Lung microvascular endothelial cell (primary cell): Measurements from ENCODE around the gene COLEC12. TPM values are rescaled to one million over a fixed set of nuclear protein-coding genes. Genes with fewer than 3 reads are reported as not detected.
"Not testable (repeated sequence)": the region's sequence is repeated elsewhere in the genome, so short reads cannot be mapped to it uniquely, and the experiment has no call there.

Experiments
- DNase-seq, 2 donors: peaks; one replicate each; pipeline versions ENCODE4 v3.0.0 to v3.0.0-alpha.2; 2010; ENCODE audit warnings: low read depth in 2 of 2
- total RNA-seq: library from RNA; depleted of rRNA; stranded (reverse); fragments of >200 nt; gene quantifications from 2 replicates; pipeline ENCODE4 v1.2.1, GENCODE V29; 2014

Gene COLEC12
- total RNA-seq, 1 donor from 2014 or later, result 104 TPM

- no peak for DNase-seq
Measured at GRCh38 chr18:415047-415446, 85.5 kb downstream of the COLEC12 start.

DNA sequence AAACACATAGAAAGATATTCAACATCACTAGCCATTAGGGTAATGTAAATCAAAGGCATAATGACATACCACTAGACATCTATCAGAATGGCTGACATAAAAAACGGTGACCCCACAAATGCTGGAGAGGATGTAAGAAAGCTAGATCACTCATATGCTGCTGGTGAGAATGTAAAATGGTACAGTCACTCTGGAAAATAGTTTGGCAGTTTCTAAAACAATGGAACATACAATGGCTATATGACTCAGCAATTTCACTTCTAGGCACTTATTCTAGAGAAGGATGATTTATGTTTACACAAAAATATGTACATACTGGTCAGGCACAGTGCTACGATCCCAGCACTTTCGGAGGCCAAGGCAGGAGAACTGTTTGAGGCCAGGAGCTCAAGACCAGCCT lies 87.3 kb downstream of the COLEC12 start:
- peak; percentile 78 to 80 for DNase-seq

- peak in 1 of 2 donors; percentile 38 for DNase-seq
Measured at GRCh38 chr18:410047-410455, 90.5 kb downstream of the COLEC12 start.

DNA sequence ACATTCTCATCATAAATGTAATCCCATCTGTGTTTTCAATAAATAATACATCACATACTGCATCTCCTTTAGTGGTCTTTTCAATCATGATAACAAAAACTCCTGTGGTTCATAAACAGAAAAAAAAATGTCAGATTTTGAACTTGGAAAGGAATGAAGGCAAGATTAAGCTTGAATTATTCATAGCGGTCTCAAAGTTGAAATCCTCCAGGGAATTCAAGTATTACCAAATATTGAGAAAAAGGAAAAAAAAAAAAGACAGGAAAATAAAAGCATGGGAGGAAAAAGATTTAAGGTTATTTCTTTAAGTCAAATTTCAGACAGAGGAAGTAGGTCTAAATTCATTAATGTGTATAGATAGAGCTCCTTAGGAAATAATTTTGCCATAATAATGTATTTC lies 92.1 kb downstream of the COLEC12 start:
- DNase-seq, result no peak

GRCh38 chr18:407626-408224 lies 92.8 kb downstream of the COLEC12 start:
- DNase-seq, result peak in 1 of 2 donors; percentile 10

GRCh38 chr18:407191-407590 lies 93.3 kb downstream of the COLEC12 start:
- no peak for DNase-seq

DNA sequence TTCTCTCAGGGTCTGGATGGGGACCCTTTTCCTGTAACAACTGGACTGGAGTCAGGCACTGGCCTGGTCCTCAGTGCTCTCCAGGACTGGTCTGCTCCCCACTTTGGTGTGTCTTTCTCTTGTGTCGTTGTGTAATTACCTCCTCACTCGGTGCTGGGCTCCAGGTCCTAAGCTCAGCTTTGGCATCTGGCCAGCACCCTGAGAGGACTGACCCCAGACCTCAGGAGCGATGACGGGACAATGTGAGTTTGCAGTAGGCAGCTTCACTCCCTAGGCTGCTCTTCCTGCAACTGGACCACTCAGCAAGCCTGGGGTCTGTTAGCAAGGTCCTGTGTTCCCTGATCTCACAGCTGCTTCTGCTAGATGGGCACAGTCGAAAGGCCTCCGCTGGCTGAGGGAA lies 93.8 kb downstream of the COLEC12 start:
- DNase-seq, result no peak

DNA sequence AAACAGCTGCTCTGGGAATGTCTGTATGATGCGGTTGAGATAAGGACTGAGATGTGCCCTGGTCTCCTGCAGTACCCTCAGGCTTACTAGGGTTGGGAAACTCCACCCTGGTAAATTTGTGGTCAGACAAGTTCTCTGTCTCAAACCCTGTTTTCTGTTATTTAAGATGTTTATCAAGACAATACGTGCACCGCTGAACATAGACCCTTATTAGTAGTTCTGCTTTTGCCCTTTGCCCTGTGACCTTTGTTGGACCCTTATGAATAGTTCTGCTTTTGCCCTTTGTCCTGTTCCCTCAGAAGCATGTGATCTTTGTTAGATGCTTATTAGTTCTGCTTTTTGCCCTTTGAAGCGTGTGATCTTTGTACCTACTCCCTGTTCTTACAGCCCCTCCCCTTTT lies 95.5 kb downstream of the COLEC12 start:
- not testable (repeated sequence) for DNase-seq

DNA sequence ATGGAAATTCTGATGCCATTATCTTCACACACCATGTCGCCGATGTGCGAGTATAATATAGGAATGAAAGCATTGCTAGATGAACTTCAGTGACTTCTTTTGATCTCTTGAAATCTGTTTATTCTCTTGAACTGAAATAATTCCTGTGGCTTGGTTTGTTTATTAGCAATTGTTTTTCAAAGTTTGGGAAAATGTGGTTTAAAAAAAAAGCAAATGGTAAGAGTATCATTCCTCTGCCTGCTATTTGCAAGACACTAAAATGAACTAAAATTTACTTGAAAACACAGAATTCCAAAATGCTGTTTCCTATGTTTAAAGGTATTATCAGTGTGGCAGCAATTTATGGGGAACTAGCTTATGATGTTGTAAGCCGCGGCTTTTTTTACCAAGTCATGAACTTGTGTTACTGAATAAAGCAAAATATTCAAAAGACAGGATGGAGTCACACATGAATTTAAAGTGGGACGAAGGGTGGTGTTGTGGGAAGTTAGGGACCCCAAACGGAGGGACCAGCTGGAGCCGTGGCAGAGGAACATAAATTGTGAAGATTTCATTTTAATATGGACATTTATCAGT lies 96.4 kb downstream of the COLEC12 start:
- DNase-seq, result no peak

DNA sequence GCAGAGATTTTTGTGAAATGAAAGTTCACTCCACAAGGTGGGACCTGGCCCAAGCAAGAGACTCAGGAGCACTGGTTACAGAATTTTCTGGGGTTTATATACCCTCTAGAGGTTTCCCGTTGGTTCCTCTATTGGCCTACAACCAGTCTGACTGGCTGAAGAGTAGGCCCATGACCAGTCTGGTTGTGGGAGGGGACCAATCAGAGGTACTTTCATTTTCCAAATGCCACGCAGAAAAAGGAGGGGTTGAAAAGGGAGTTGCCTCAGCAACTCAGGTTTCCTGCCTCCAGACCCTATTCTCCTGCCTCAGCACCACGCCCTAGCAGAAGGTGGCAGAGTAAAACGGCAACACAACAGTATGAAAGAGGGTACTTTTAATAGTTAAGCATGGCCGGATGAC lies 98.4 kb downstream of the COLEC12 start:
- DNase-seq, result no peak

GRCh38 chr18:400456-400855 lies 100.0 kb downstream of the COLEC12 start:
- no peak for DNase-seq

DNA sequence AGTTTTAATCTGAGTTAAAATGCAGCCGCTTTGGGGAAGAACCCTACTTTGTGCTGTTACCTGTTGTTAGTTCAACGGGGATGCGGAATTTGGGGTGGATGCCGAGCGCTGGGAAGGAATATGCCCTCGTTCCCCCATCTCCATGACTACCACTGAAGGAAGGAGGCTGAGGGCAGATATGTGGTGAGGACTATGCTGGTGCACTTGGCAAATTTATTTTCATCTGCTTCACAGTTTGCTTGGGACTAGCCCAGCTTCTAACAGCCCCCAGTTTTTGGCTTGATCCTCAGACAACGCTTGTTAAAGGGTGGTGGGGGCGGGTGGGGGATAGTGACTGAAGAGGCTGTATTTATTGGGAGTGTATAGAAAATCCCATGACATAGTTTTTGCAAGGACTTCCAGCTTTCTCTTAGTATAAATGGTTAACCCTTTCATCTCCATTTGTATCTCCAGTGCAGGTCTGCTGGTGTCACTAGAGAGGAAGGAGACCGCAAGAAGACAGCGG lies 100.8 kb downstream of the COLEC12 start:
- no peak for DNase-seq

- no peak for DNase-seq
Measured at GRCh38 chr18:398935-399630, 101.4 kb downstream of the COLEC12 start.

- no peak for DNase-seq
Measured at GRCh38 chr18:396556-396955, 103.9 kb downstream of the COLEC12 start.

DNA sequence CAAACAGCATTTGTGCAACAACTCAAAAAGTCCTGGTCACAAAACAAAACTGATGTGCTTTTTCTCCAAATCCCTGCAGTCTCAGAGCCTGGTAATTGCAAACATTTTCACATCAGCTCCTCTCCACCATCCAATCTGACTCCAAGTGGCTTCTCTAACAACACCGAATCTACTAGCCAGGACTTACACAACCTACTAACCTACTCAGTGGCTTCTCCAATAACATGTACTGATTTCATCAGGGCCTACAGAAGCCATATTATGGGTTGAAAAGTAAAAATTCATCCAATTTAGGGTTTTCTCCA lies 104.3 kb downstream of the COLEC12 start:
- DNase-seq, result no peak

- DNase-seq, result peak; percentile 29 to 85
Measured at GRCh38 chr18:395456-396250, 104.8 kb downstream of the COLEC12 start.

DNA sequence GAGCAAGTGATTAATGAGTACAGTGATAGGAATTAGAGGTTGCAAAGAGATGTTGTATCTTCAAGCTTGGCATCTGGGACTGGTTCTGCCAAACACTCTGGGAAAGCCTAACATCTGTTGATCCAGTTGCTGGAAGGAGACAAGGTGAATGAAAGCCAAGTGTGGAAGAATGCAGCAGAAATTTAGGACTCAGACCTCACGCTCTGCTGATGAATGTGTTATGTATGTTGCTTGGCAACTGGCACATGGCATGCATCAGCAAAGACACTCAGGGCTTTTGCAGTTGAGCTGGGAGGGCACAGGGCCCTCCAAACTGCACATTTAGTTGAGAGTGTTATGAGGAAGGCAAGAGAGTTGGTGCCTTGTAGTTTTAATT lies 105.5 kb downstream of the COLEC12 start:
- DNase-seq, result peak; percentile 37 to 78

DNA sequence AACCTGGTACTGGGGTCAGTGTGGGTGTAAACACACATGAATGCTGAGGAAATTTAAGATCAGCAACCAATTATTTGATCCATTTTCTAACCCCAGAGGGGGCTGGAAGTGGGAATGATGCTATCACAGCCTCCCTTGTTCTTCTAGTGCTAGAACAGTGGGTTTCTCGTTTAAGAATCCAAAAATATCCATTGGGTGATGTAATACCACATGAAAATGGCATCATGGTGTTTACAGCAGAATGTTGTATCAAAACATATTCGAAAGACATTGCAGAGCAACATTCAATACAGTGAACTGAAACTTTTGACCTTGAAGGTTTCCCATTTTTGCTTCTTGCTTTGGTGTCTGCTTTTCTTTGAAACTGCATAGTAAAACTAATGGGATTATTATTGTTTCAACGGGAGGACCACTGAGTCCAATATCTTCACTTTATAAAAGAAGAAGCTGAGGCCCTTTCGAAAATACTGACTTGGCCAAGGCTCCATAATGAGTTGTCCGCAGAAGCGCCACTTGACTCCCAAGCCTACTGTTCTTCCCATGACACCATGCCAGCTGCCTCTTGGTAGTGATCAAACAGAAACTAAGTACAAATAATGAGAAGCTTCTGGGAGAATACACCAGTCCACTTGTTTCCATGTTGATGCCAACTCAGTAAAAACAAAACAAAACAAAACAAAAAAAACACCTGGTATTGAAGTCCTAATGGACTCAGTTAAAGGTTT lies 106.1 kb downstream of the COLEC12 start:
- DNase-seq, result no peak

DNA sequence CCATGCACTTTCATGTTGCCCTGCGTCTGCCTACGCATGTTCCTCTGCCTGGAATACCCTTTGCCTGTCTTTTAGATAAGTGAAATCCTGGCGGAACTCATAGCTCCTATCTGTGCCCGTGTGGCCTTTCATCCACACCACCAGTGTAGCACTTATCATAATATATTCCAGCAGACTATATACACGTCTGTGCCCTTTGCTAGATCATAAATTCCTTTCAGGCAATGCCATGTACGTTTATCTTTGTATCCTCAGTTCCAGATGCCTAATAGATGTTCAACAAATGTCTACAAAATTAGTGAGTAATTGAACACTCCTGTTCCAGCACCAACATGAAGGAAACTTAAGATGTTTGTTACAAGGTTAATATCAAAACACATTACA lies 106.9 kb downstream of the COLEC12 start:
- no peak for DNase-seq

DNA sequence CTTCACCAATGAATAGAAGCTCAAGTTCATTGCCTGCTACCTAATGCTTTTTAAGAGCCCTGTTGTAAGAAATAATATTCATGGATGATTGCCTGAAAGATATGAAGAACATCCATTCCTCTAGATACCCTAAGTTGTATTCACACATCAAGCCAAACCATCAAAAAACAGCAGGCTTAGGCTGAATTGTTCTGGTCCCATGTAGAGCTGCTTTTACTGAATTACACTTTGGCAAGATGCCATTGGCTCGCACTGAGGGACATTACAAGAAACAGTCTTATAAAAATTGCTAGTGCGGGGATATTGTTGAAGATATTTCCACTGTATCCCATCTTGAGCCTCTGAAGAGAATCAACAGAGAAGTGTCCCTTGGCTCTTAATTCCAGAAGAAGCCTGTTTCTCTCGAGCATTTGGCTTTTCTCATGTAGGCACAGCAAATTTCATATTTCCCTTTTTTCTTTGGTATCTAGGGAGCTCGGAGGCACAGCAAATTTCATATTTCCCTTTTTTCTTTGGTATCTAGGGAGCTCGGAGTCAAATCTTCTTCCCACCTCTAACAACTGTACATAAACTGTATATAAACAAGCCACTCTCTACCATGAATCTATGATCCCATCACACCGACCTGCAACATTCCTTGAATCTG lies 107.5 kb downstream of the COLEC12 start:
- DNase-seq, result peak in 1 of 2 donors; percentile 42
